Colonic mucosa (tissue), 4 donors: ENCODE results near the gene FOXP4. TPM values are rescaled to one million over a fixed set of nuclear protein-coding genes. Genes with fewer than 3 reads are reported as not detected.

Source experiments
- DNase-seq: peaks from one replicate; pipeline ENCODE4 v3.0.0-alpha.2; 2020
- H3K27ac ChIP-seq: fragments of 200-600 bp; one replicate; pipeline ENCODE4 v1.8.0; 2021
- H3K27me3 ChIP-seq: fragments of 200-600 bp; one replicate; pipeline ENCODE4 v1.8.0; 2021
- H3K36me3 ChIP-seq: fragments of 200-600 bp; one replicate; pipeline ENCODE4 v1.8.0; 2021
- H3K4me1 ChIP-seq: fragments of 200-600 bp; one replicate; pipeline ENCODE4 v1.8.0; 2021; ENCODE audit warnings: mild to moderate bottlenecking
- H3K4me3 ChIP-seq: fragments of 200-600 bp; one replicate; pipeline ENCODE4 v1.8.0; 2021
- H3K9ac ChIP-seq, 2 donors: one replicate each; pipeline ENCODE4 v1.7.0; 2013; ENCODE audit warnings: control low read depth in 2 of 2, low read depth in 2 of 2, low read length in 2 of 2
- H3K9me3 ChIP-seq: fragments of 200-600 bp; one replicate; pipeline ENCODE4 v1.8.0; 2021
- CTCF ChIP-seq: fragments of 200-600 bp; IDR thresholded peaks from one replicate; pipeline ENCODE4 v1.8.0; 2022; ENCODE audit warnings: antibody characterized with exemption, mild to moderate bottlenecking
- intact Hi-C: fragments of 100-400 bp; cut with DNase I; formaldehyde crosslinking; loops from one replicate; pipeline ENCODE4 v1.14.1; 2022
- total RNA-seq, 2 donors: library from RNA; stranded (reverse); fragmentation: NEBNext Ultra II Directional in 1 of 2; extraction: Animal tissue kit (Norgen Biotek cat#: 25700) in 1 of 2; gene quantifications; one replicate each; pipeline ENCODE4 v1.2.1, GENCODE V29; 2021
- donor health status: healthy.
- donor health status: DM: no; HTN: no; CAD: no.
- donor health status: DM: no; HTN: no; CAD: no.

Gene FOXP4
- total RNA-seq = 10 to 100 TPM; 33.6 to 50.4 TPM

- H3K27ac ChIP-seq = peak within 1 kb of the TSS; percentile 63
- peak within 1 kb of the TSS; percentile 71 to 87 for H3K9ac ChIP-seq
- H3K36me3 ChIP-seq = no peaks in the 10 kb centered on the region
- H3K4me1 ChIP-seq = peaks cover 3% of the 10 kb centered on the region
- no peaks in the 10 kb centered on the region for H3K27me3 ChIP-seq
- H3K9me3 ChIP-seq = no peaks in the 10 kb centered on the region
- peak within 1 kb of the TSS; percentile 72 for H3K4me3 ChIP-seq
- peak; percentile 95 for DNase-seq
- intact Hi-C loops = no loop called here
- no peak for TF ChIP-seq CTCF
These were observed at the start of gene FOXP4 for GRCh38 chr6:41545703-41546474. FOXP4 (plus strand) TSS chr6:41546381; CDS start chr6:41565761, 19,380 bp downstream.

- Histone ChIP-seq H3K27ac (no peak overlapping the region), H3K9ac (no peak overlapping the region), H3K9me3 (no peaks in the 10 kb centered on the region), H3K36me3 (no peaks in the 10 kb centered on the region), H3K27me3 (no peaks in the 10 kb centered on the region), H3K4me3 (no peak overlapping the region), H3K4me1 (no peaks in the 10 kb centered on the region)
- no peak for DNase-seq
- no peak for TF ChIP-seq CTCF
- intact Hi-C loops = no loop called here
These were observed 48.6 kb upstream of the FOXP4 start for GRCh38 chr6:41497573-41497972.

DNA sequence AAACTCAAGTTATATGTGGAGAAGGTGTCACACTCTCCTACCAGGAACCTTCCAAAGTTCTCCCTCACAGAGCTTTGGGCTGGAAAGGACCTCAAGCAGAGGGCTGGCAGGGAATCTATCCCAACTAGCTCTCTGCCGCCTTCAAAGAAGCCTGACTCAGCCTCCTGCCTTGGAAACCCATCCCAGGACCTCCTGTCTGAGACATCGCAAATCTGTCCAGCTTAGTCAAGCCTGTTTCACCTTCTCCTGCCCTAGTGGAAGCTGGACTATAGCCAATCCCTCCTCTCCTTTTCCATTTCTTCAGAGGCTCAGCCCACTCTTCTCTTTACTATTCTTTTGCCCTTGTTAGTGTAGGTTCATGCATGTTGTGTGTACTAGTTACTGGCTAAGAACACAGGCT is 48.2 kb upstream of the FOXP4 start:
- Histone ChIP-seq H3K4me3 (no peak overlapping the region), H3K4me1 (no peaks in the 10 kb centered on the region), H3K36me3 (no peaks in the 10 kb centered on the region), H3K27me3 (peaks cover 4% of the 10 kb centered on the region), H3K9ac (no peak overlapping the region), H3K9me3 (no peaks in the 10 kb centered on the region), H3K27ac (no peak overlapping the region)
- DNase-seq = no peak
- TF ChIP-seq CTCF = no peak
- intact Hi-C loops = no loop called here

GRCh38 chr6:41498968-41499599 is 47.1 kb upstream of the FOXP4 start:
- no peak overlapping the region for H3K4me3 ChIP-seq
- H3K9ac ChIP-seq = no peak overlapping the region
- peaks cover 6% of the 10 kb centered on the region for H3K27me3 ChIP-seq
- no peak overlapping the region for H3K27ac ChIP-seq
- TF ChIP-seq CTCF = no peak
- intact Hi-C loops = no loop called here
- peaks cover 2% of the 10 kb centered on the region for H3K4me1 ChIP-seq
- no peaks in the 10 kb centered on the region for H3K36me3 ChIP-seq
- no peaks in the 10 kb centered on the region for H3K9me3 ChIP-seq
- no peak for DNase-seq

DNA sequence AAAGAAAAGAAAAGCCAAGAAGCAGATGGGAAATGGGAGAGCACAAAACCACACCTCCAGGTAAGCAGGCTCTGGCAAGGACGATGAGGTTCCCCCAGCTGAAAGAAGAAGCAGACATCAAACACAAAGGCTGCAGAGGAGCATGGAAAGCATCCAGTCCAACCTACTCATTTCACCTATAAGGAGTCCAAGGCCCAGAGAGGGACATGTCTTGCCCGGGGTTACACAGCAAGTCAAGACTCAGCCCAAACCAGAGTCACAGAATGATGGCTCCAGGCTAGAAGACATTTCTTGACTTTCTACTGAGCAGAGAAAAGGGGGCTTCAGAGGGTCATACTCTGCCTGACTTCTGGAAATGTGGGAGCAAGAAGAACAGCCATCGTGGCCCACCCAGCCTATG is 45.6 kb upstream of the FOXP4 start:
- H3K9ac ChIP-seq = no peak overlapping the region
- DNase-seq = no peak
- no peak for TF ChIP-seq CTCF
- H3K36me3 ChIP-seq = no peaks in the 10 kb centered on the region
- no peaks in the 10 kb centered on the region for H3K9me3 ChIP-seq
- intact Hi-C loops = no loop called here
- peaks cover 21% of the 10 kb centered on the region for H3K27me3 ChIP-seq
- H3K27ac ChIP-seq = no peak overlapping the region
- peaks cover 10% of the 10 kb centered on the region for H3K4me1 ChIP-seq
- H3K4me3 ChIP-seq = no peak overlapping the region
